ENCODE measurements around the gene TBC1D9B. TPM values are rescaled to one million over a fixed set of nuclear protein-coding genes. Genes with fewer than 3 reads are reported as not detected.
"Not testable (repeated sequence)": the region's sequence is repeated elsewhere in the genome, so short reads cannot be mapped to it uniquely, and the experiment has no call there.

The TBC1D9B gene
- total RNA-seq, 1 donor from 2014 or later = 128 TPM

GRCh38 chr5:179874536-179875292 lies 33.0 kb downstream of the TBC1D9B start:
- Mint-ChIP-seq H3K36me3 (ENCODE audit: insufficient read depth) (peaks cover 14% of the 10 kb centered on the region), H3K27me3 (no peaks in the 10 kb centered on the region)

GRCh38 chr5:179874136-179874535 lies 33.6 kb downstream of the TBC1D9B start:
- no peak overlapping the region for H3K4me3 Mint-ChIP-seq (ENCODE audit: low read depth)
- no peak for DNase-seq (ENCODE audit: low spot score, unreplicated experiment)
- no peak overlapping the region for H3K27ac Mint-ChIP-seq
- TF ChIP-seq, protein P1, sequence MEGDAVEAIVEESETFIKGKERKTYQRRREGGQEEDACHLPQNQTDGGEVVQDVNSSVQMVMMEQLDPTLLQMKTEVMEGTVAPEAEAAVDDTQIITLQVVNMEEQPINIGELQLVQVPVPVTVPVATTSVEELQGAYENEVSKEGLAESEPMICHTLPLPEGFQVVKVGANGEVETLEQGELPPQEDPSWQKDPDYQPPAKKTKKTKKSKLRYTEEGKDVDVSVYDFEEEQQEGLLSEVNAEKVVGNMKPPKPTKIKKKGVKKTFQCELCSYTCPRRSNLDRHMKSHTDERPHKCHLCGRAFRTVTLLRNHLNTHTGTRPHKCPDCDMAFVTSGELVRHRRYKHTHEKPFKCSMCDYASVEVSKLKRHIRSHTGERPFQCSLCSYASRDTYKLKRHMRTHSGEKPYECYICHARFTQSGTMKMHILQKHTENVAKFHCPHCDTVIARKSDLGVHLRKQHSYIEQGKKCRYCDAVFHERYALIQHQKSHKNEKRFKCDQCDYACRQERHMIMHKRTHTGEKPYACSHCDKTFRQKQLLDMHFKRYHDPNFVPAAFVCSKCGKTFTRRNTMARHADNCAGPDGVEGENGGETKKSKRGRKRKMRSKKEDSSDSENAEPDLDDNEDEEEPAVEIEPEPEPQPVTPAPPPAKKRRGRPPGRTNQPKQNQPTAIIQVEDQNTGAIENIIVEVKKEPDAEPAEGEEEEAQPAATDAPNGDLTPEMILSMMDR (IDR thresholded peaks at IDR 0.05; ENCODE audit: unreplicated experiment) = no peak
- no peaks in the 10 kb centered on the region for H3K27me3 Mint-ChIP-seq
- H3K9me3 Mint-ChIP-seq (ENCODE audit: low read depth) = no peaks in the 10 kb centered on the region
- no peaks in the 10 kb centered on the region for H3K4me1 Mint-ChIP-seq (ENCODE audit: low read depth)
- peaks cover 14% of the 10 kb centered on the region for H3K36me3 Mint-ChIP-seq (ENCODE audit: insufficient read depth)

More at GRCh38 chr5:179874536-179875292, 33.0 kb downstream of the TBC1D9B start:
- no peak overlapping the region for H3K27ac Mint-ChIP-seq
- no peak overlapping the region for H3K4me3 Mint-ChIP-seq (ENCODE audit: low read depth)
- H3K9me3 Mint-ChIP-seq (ENCODE audit: low read depth) = no peaks in the 10 kb centered on the region
- H3K4me1 Mint-ChIP-seq (ENCODE audit: low read depth) = no peaks in the 10 kb centered on the region
- TF ChIP-seq, protein P1 (IDR thresholded peaks at IDR 0.05; ENCODE audit: unreplicated experiment) = no peak
- no peak for DNase-seq (ENCODE audit: low spot score, unreplicated experiment)

DNA sequence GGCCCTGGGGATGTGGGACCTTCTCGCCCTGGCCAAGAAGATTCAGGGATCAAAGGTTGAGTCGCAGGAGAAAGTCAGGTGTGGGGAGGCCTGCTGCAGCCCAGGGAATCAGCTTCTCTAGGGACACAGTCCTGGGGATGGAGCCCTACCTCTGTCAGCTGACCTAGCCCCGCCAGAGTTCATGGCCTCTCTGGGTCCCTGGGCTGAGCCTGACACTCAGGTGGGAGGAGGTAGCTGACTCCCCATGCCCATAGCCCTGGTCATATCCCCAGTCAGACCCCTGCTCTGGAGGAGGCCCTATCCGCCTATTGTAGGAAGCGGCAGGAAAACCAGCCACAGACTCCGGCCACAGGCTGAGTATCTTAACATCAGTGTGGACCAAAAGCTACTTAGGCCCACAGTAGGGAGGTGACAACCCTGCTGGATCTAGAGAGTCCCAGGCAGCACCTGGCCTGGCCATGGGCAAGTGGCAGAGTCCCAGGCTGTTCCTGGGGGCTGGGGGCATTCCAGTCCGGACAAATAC lies 34.0 kb downstream of the TBC1D9B start:
- no peak overlapping the region for H3K27ac Mint-ChIP-seq
- no peaks in the 10 kb centered on the region for H3K9me3 Mint-ChIP-seq (ENCODE audit: low read depth)
- H3K4me3 Mint-ChIP-seq (ENCODE audit: low read depth) = no peak overlapping the region

DNA sequence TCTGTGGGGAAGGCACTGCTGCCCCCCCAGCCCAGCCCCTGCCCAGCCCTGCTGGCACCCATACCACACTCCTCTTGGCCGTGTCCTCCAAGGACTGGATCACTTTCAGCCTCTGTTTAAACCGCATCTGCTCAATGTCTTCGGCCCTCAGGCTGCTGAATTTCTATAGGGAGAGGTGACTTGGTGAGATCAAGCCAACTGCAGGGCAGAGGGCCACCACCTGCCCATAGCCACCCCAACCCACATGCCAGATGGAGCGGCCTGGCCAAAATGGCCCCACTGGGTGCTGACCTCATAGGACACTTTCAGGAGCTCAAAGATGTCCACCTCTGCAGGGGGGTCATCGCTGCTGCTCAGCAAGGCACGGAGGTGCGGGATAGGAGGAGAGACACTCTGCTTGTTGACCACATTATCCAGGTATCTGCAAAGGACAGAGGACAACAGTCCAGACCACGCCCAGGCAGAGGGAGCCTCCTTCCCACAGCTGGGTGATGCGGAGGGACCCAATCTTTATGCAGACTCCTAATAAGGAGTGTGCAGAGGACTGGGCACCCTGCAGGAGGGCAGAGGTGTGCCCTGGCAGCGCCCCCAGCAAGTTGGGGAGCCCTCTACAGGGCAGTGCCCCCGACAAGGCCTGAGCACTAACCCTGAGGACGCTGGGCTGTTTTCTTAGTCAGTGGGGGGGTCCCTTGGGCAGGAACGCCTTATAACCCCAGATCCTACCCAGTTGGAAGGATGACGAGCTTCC lies 34.7 kb downstream of the TBC1D9B start:
- no peaks in the 10 kb centered on the region for H3K27me3 Mint-ChIP-seq
- no peaks in the 10 kb centered on the region for H3K4me1 Mint-ChIP-seq (ENCODE audit: low read depth)
- no peak overlapping the region for H3K4me3 Mint-ChIP-seq (ENCODE audit: low read depth)
- peaks cover 18% of the 10 kb centered on the region for H3K36me3 Mint-ChIP-seq (ENCODE audit: insufficient read depth)
- TF ChIP-seq, protein P1 (IDR thresholded peaks at IDR 0.05; ENCODE audit: unreplicated experiment) = no peak
- no peaks in the 10 kb centered on the region for H3K9me3 Mint-ChIP-seq (ENCODE audit: low read depth)
- H3K27ac Mint-ChIP-seq = no peak overlapping the region
- DNase-seq (ENCODE audit: low spot score, unreplicated experiment) = no peak

More for the DNA sequence above, 34.0 kb downstream of the TBC1D9B start:
- DNase-seq (ENCODE audit: low spot score, unreplicated experiment) = no peak
- Mint-ChIP-seq H3K36me3 (ENCODE audit: insufficient read depth) (peaks cover 16% of the 10 kb centered on the region), H3K27me3 (no peaks in the 10 kb centered on the region), H3K4me1 (ENCODE audit: low read depth) (no peaks in the 10 kb centered on the region)
- TF ChIP-seq, protein P1 (IDR thresholded peaks at IDR 0.05; ENCODE audit: unreplicated experiment) = no peak

DNA sequence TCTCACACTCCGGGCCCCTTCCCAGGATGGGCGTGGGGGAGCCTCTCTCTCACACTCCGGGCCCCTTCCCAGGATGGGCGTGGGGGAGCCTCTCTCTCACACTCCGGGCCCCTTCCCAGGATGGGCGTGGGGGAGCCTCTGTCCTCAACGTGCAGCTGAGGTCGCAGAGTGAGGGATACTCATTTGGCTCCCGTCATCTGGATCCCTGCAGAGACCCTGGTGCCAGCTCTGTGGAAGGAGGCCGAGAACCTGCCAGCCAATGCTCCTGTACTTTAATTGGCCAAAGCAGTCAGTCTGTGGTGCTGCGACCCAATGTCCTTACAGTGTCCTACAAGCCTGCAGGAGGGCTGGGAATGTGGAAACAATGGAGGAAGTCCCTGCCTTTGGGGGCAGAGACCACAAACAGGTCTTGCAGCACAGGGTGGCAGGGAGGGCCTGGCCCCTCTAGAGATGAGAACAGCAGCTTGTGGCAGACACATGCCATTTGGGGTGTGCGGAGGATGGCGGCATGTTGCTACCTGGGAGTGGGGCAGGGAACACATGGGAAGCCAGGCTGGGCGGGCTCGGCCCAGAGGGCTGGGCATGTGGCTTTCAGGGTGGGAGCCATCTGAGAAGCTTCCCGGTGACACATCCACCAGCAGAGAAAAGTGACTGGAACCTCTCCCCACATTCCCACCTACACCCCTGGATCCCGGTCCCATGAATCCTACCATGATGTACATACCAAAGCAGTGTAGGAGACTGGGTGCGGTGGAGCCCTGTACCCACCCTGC lies 35.5 kb downstream of the TBC1D9B start:
- no peak for DNase-seq (ENCODE audit: low spot score, unreplicated experiment)
- H3K27me3 Mint-ChIP-seq = no peaks in the 10 kb centered on the region
- peaks cover 16% of the 10 kb centered on the region for H3K36me3 Mint-ChIP-seq (ENCODE audit: insufficient read depth)
- no peak overlapping the region for H3K4me3 Mint-ChIP-seq (ENCODE audit: low read depth)
- H3K27ac Mint-ChIP-seq = no peak overlapping the region
- TF ChIP-seq, protein P1 (IDR thresholded peaks at IDR 0.05; ENCODE audit: unreplicated experiment) = no peak
- H3K4me1 Mint-ChIP-seq (ENCODE audit: low read depth) = no peaks in the 10 kb centered on the region
- no peaks in the 10 kb centered on the region for H3K9me3 Mint-ChIP-seq (ENCODE audit: low read depth)

DNA sequence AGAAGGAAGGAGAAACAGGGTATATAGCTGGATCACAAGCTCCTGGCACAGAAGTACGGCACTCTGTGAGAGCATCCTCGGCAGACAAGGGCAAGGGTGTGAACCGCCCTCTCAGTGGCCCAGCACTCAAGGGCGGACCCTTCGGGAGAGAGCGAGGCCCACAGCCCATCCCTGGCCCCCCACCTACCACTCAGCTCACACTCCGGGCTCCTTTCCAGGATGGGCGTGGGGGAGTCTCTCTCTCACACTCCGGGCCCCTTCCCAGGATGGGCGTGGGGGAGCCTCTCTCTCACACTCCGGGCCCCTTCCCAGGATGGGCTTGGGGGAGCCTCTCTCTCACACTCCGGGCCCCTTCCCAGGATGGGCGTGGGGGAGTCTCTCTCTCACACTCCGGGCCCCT lies 36.2 kb downstream of the TBC1D9B start:
- not testable (repeated sequence) for H3K4me3 Mint-ChIP-seq (ENCODE audit: low read depth); DNase-seq (ENCODE audit: low spot score, unreplicated experiment); H3K27me3 Mint-ChIP-seq; H3K9me3 Mint-ChIP-seq (ENCODE audit: low read depth); H3K27ac Mint-ChIP-seq; H3K4me1 Mint-ChIP-seq (ENCODE audit: low read depth)
- H3K36me3 Mint-ChIP-seq (ENCODE audit: insufficient read depth) = peaks cover 15% of the 10 kb centered on the region

Measured in progenitor cell of endocrine pancreas (in vitro differentiated cells).